HepG2 (cell line): Measurements from ENCODE around the gene UNC79.

Experiments used
- ARNTL ChIP-seq: sonication (generic); formaldehyde crosslinking; IDR thresholded peaks from 2 replicates; pipeline ENCODE4 v1.4.0; 2020; ENCODE audit warnings: mild to moderate bottlenecking, missing genetic modification reagents
- BCLAF1 ChIP-seq: fragments of 450-650 bp; IDR thresholded peaks from 2 replicates; pipeline ENCODE4 v1.6.1; 2017; ENCODE audit warnings: mild to moderate bottlenecking
- CEBPB ChIP-seq: IDR thresholded peaks from 2 replicates; pipeline ENCODE4 v1.6.1; 2011; ENCODE audit warnings: low read depth, low read length, improper control_type of control experiment, borderline replicate concordance
- ELF4 ChIP-seq: sonication (generic); formaldehyde crosslinking; IDR thresholded peaks from 2 replicates; pipeline ENCODE4 v1.5.0; 2020; ENCODE audit warnings: missing genetic modification reagents, mild to moderate bottlenecking, moderate library complexity, borderline replicate concordance
- MAZ ChIP-seq, 2 experiments: sonication (generic) in 1 of 2; formaldehyde crosslinking in 1 of 2; IDR thresholded peaks; 2 replicates each; pipeline versions ENCODE4 v1.5.0 to v1.6.1; 2012 to 2020; ENCODE audit warnings: low read depth in 2 of 2, mild to moderate bottlenecking in 2 of 2, borderline replicate concordance in 1 of 2, improper control_type of control experiment in 1 of 2, low read length in 1 of 2, missing genetic modification reagents in 1 of 2, moderate library complexity in 1 of 2
- RORA ChIP-seq: sonication (generic); formaldehyde crosslinking; IDR thresholded peaks from 2 replicates; pipeline ENCODE4 v1.5.0; 2020; ENCODE audit warnings: mild to moderate bottlenecking, missing genetic modification reagents, moderate library complexity
- SETDB1 ChIP-seq: sonication (generic); formaldehyde crosslinking; IDR thresholded peaks from 2 replicates; pipeline ENCODE4 v1.5.1; 2020; ENCODE audit warnings: missing genetic modification reagents, mild to moderate bottlenecking, borderline replicate concordance
- ZNF205 ChIP-seq: IDR thresholded peaks from 2 replicates; pipeline ENCODE4 v1.6.1; 2018; ENCODE audit warnings: missing biosample characterization, missing genetic modification reagents
- ZNF274 ChIP-seq: sonication (generic); formaldehyde crosslinking; IDR thresholded peaks from 2 replicates; pipeline ENCODE4 v1.5.1; 2020; ENCODE audit warnings: mild to moderate bottlenecking, missing genetic modification reagents
- ZNF282 ChIP-seq: fragments of 450-650 bp; IDR thresholded peaks from 2 replicates; pipeline ENCODE4 v1.6.1; 2018; ENCODE audit not compliant: partially characterized antibody
- ZNF616 ChIP-seq: sonication (generic); formaldehyde crosslinking; IDR thresholded peaks from 2 replicates; pipeline ENCODE4 v1.5.0; 2020; ENCODE audit warnings: low read depth, mild to moderate bottlenecking, missing genetic modification reagents
- TF ChIP-seq, protein P1 (sequence below), 2 experiments: sonication (generic) in 1 of 2; formaldehyde crosslinking in 1 of 2; IDR thresholded peaks; 2 replicates each; pipeline versions ENCODE4 v1.4.0 to v1.6.1; 2018 to 2020; ENCODE audit warnings: missing genetic modification reagents in 2 of 2, borderline replicate concordance in 1 of 2, low read depth in 1 of 2, mild to moderate bottlenecking in 1 of 2, missing biosample characterization in 1 of 2
- TF ChIP-seq, protein P2 (sequence below): sonication (generic); formaldehyde crosslinking; IDR thresholded peaks from 2 replicates; pipeline ENCODE4 v1.4.0; 2020; ENCODE audit warnings: missing genetic modification reagents

GRCh38 chr14:93693914-93694313, 263.2 kb downstream of the UNC79 start:
- TF ChIP-seq, protein P1, sequence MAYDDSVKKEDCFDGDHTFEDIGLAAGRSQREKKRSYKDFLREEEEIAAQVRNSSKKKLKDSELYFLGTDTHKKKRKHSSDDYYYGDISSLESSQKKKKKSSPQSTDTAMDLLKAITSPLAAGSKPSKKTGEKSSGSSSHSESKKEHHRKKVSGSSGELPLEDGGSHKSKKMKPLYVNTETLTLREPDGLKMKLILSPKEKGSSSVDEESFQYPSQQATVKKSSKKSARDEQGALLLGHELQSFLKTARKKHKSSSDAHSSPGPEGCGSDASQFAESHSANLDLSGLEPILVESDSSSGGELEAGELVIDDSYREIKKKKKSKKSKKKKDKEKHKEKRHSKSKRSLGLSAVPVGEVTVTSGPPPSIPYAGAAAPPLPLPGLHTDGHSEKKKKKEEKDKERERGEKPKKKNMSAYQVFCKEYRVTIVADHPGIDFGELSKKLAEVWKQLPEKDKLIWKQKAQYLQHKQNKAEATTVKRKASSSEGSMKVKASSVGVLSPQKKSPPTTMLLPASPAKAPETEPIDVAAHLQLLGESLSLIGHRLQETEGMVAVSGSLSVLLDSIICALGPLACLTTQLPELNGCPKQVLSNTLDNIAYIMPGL (CRISPR knock-in tag; IDR thresholded peaks at IDR 0.05; ENCODE audit: borderline replicate concordance in 1 of 2, low read depth in 1 of 2): no peak
- TF ChIP-seq MAZ (IDR thresholded peaks at IDR 0.05; ENCODE audit: borderline replicate concordance, low read depth, low read length): no peak
- TF ChIP-seq MAZ (CRISPR knock-in tag; IDR thresholded peaks at IDR 0.05; ENCODE audit: low read depth): no peak
- TF ChIP-seq CEBPB: no peak
- TF ChIP-seq ELF4 (CRISPR knock-in tag): no peak
- TF ChIP-seq ZNF205: no peak
- no peak for TF ChIP-seq ARNTL (CRISPR knock-in tag)
- no peak for TF ChIP-seq SETDB1 (CRISPR knock-in tag)
- TF ChIP-seq ZNF616: no peak
- no peak for TF ChIP-seq RORA
- TF ChIP-seq, protein P2, sequence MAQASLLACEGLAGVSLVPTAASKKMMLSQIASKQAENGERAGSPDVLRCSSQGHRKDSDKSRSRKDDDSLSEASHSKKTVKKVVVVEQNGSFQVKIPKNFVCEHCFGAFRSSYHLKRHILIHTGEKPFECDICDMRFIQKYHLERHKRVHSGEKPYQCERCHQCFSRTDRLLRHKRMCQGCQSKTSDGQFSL (CRISPR knock-in tag): no peak
- TF ChIP-seq BCLAF1: no peak
- TF ChIP-seq ZNF282: no peak
- no peak for TF ChIP-seq ZNF274 (CRISPR knock-in tag)
